Stomach (tissue), 9 donors: ENCODE measurements around the gene CA5A. TPM values are rescaled to one million over a fixed set of nuclear protein-coding genes. Genes with fewer than 3 reads are reported as not detected.

Source experiments
- DNase-seq, 2 donors: peaks; one replicate each; pipeline versions ENCODE4 v3.0.0 to v3.0.0-alpha.2; 2013 to 2019
- H3K27ac ChIP-seq, 5 donors: fragments of 200-600 bp in 4 of 5; sonication (generic) in 4 of 5; one replicate each; pipeline ENCODE4 v1.5.1; 2013 to 2019; ENCODE audit warnings: mild to moderate bottlenecking in 1 of 5, moderate library complexity in 1 of 5
- H3K27me3 ChIP-seq, 3 donors: fragments of 200-600 bp; sonication (generic); one replicate each; pipeline ENCODE4 v1.5.1; 2017 to 2019; ENCODE audit warnings: mixed run types in 1 of 3
- H3K36me3 ChIP-seq, 4 donors: fragments of 200-600 bp; sonication (generic); 1 replicate in 3 of 4; 2 replicates in 1 of 4; pipeline ENCODE4 v1.5.1; 2016 to 2019
- H3K4me1 ChIP-seq, 4 donors: fragments of 200-600 bp; sonication (generic); one replicate each; pipeline ENCODE4 v1.5.1; 2016 to 2019
- H3K4me3 ChIP-seq, 4 donors: fragments of 200-600 bp; sonication (generic) in 3 of 4; one replicate each; pipeline ENCODE4 v1.5.1; 2016 to 2019; ENCODE audit warnings: mild to moderate bottlenecking in 1 of 4
- H3K9me3 ChIP-seq, 4 donors: fragments of 200-600 bp; sonication (generic); one replicate each; pipeline ENCODE4 v1.5.1; 2016 to 2019
- CTCF ChIP-seq, 7 experiments: fragments of 450-650 bp in 4 of 7; fragments of 200-600 bp in 3 of 7; sonication (generic) in 3 of 7; IDR thresholded peaks; one replicate each; pipeline ENCODE4 v1.5.1; 2016 to 2019; ENCODE audit warnings: antibody characterized with exemption in 7 of 7, control low read depth in 2 of 7, mild to moderate bottlenecking in 1 of 7
- EP300 ChIP-seq: sonication (generic); formaldehyde crosslinking; IDR thresholded peaks from one replicate; pipeline ENCODE4 v1.6.1; 2017; ENCODE audit warnings: antibody characterized with exemption
- POLR2A ChIP-seq, 4 donors: fragments of 450-650 bp; IDR thresholded peaks; one replicate each; pipeline ENCODE4 v1.6.1; 2016; ENCODE audit warnings: antibody characterized with exemption in 4 of 4, control low read depth in 2 of 4, mild to moderate bottlenecking in 1 of 4, moderate library complexity in 1 of 4
- POLR2AphosphoS5 ChIP-seq, 3 donors: sonication (generic); formaldehyde crosslinking; IDR thresholded peaks; one replicate each; pipeline ENCODE4 v1.6.1; 2016; ENCODE audit warnings: antibody characterized with exemption in 3 of 3
- WGBS, 5 donors: extraction: QIAGEN DNeasy Blood & Tissue Kit in 3 of 5; methylation state at CpG; one replicate each; pipeline versions ENCODE4 v1.1.5 to v1.1.7; 2013 to 2018; 5-methylcytosine and 5-hydroxymethylcytosine counted together
- intact Hi-C: fragments of 100-400 bp; cut with DNase I; formaldehyde crosslinking; loops from one replicate; pipeline ENCODE4 v1.15.1; 2023; ENCODE audit warnings: low total_unique reads
- polyA plus RNA-seq, 3 donors: library from polyadenylated mRNA; stranded (reverse); fragments of 200-250 nt; gene quantifications; one replicate each; pipeline ENCODE4 v1.2.3, GENCODE V29; 2013
- total RNA-seq, 5 donors: library from RNA; depleted of rRNA; stranded (reverse); fragments of >200 nt; gene quantifications; one replicate each; pipeline versions ENCODE4 v1.1.0 to v1.2.3, GENCODE V29; 2014 to 2016
- donor health status: healthy with polysubstance abuse.
- donor health status: Bipolar disorder and iron deficiency.
- donor health status: healthy.

The CA5A gene
- total and polyA plus RNA-seq, 8 donors: not detected

GRCh38 chr16:87851141-87851587, 85.2 kb downstream of the CA5A start:
- Histone ChIP-seq H3K36me3 (peaks cover 11 to 29% (median 12%) of the 10 kb centered on the region in 4 donors), H3K4me3 (no peak overlapping the region), H3K4me1 (peaks cover 83 to 99% (median 95%) of the 10 kb centered on the region in 4 donors), H3K27me3 (no peaks in the 10 kb centered on the region), H3K27ac (peak overlapping the region in 4 of 5 donors; percentile 5 to 91 (median 88)), H3K9me3 (no peaks in the 10 kb centered on the region)
- DNase-seq: no peak
- TF ChIP-seq CTCF (IDR thresholded peaks at IDR 0.05) (no peak), POLR2A (IDR thresholded peaks at IDR 0.05) (no peak), EP300 (no peak), POLR2AphosphoS5 (IDR thresholded peaks at IDR 0.05) (no peak)
- intact Hi-C loops: no loop called here
- 60 to 78% (median 67%) methylated on average over 10 to 14 of the region's 14 CpGs for WGBS, 5 donors

- Histone ChIP-seq H3K36me3 (peaks cover 11 to 29% (median 12%) of the 10 kb centered on the region in 4 donors), H3K27ac (peak overlapping the region; percentile 52 to 91 (median 87)), H3K4me1 (peaks cover 82 to 99% (median 95%) of the 10 kb centered on the region in 4 donors), H3K4me3 (no peak overlapping the region), H3K27me3 (no peaks in the 10 kb centered on the region), H3K9me3 (no peaks in the 10 kb centered on the region)
- peak; percentile 78 to 85 for DNase-seq
- WGBS, 5 donors: 32 to 51% (median 39%) methylated on average over 12 to 25 of the region's 25 CpGs
- intact Hi-C loops: no loop called here
- no peak for TF ChIP-seq POLR2A (IDR thresholded peaks at IDR 0.05)
- TF ChIP-seq POLR2AphosphoS5 (IDR thresholded peaks at IDR 0.05): no peak
- no peak for TF ChIP-seq EP300
- TF ChIP-seq CTCF (IDR thresholded peaks at IDR 0.05): peak in 6 of 7 experiments; percentile 31 to 97 (median 96)
Measured at GRCh38 chr16:87850009-87851006, 86.0 kb downstream of the CA5A start.

- intact Hi-C loops: no loop called here
- TF ChIP-seq EP300 (no peak), POLR2A (IDR thresholded peaks at IDR 0.05) (no peak), POLR2AphosphoS5 (IDR thresholded peaks at IDR 0.05) (no peak), CTCF (IDR thresholded peaks at IDR 0.05) (no peak)
- H3K4me1 ChIP-seq: peaks cover 75 to 99% (median 91%) of the 10 kb centered on the region in 4 donors
- peak in 1 of 2 donors; percentile 78 for DNase-seq
- H3K36me3 ChIP-seq: peaks cover 11 to 33% (median 12%) of the 10 kb centered on the region in 4 donors
- H3K27me3 ChIP-seq: no peaks in the 10 kb centered on the region
- H3K9me3 ChIP-seq: no peaks in the 10 kb centered on the region
- H3K4me3 ChIP-seq: no peak overlapping the region
- H3K27ac ChIP-seq: peak overlapping the region; percentile 64 to 91 (median 87)
- WGBS, 5 donors: 41 to 67% (median 60%) methylated on average over 11 to 16 of the region's 16 CpGs
Measured at GRCh38 chr16:87849419-87850008, 86.8 kb downstream of the CA5A start.

- H3K4me3 ChIP-seq: no peak overlapping the region
- 48 to 72% (median 59%) methylated on average over 17 to 18 of the region's 18 CpGs for WGBS, 5 donors
- peak in 1 of 2 donors; percentile 73 for DNase-seq
- H3K9me3 ChIP-seq: no peaks in the 10 kb centered on the region
- H3K4me1 ChIP-seq: peaks cover 67 to 99% (median 84%) of the 10 kb centered on the region in 4 donors
- H3K36me3 ChIP-seq: peaks cover 11 to 40% (median 12%) of the 10 kb centered on the region in 4 donors
- H3K27me3 ChIP-seq: no peaks in the 10 kb centered on the region
- peak overlapping the region; percentile 64 to 91 (median 87) for H3K27ac ChIP-seq
- intact Hi-C loops: no loop called here
- TF ChIP-seq POLR2AphosphoS5 (IDR thresholded peaks at IDR 0.05) (no peak), POLR2A (IDR thresholded peaks at IDR 0.05) (no peak), EP300 (no peak), CTCF (IDR thresholded peaks at IDR 0.05) (no peak)
Measured at GRCh38 chr16:87848676-87849345, 87.5 kb downstream of the CA5A start.
